A673 (cell line): ENCODE measurements around the gene GALK1. TPM values are rescaled to one million over a fixed set of nuclear protein-coding genes. Genes with fewer than 3 reads are reported as not detected.

ENCODE experiments used
- BruUV-seq: library from RNA; stranded (reverse); fragments of 400-500 nt; replicated peaks from 2 replicates; lab custom pipeline; 2021; lab: Mats Ljungman, UMichigan
- CTCF ChIA-PET: fragments of 300-600 bp; sonication (Branson Sonifier 250); formaldehyde crosslinking; loops from one replicate; lab custom pipeline; 2022; ENCODE audit warnings: antibody characterized with exemption; lab: Charles Lee
- POLR2A ChIA-PET: fragments of 300-600 bp; sonication (Branson Sonifier 250); formaldehyde crosslinking; loops from one replicate; lab custom pipeline; 2022; ENCODE audit warnings: antibody characterized with exemption; ENCODE audit not compliant: low non-redundant PET; lab: Charles Lee
- DNase-seq: peaks from one replicate; pipeline ENCODE4 v3.0.0-alpha.2; 2015; ENCODE audit warnings: low spot score
- H3K27ac ChIP-seq: fragments of 200-600 bp; sonication (generic); 2 replicates; pipeline ENCODE4 v1.5.1; 2016; ENCODE audit warnings: mixed run types, low read depth, mild to moderate bottlenecking, mixed read lengths, antibody characterized with exemption, low read length; ENCODE audit not compliant: poor library complexity, severe bottlenecking
- H3K27me3 ChIP-seq: fragments of 200-600 bp; sonication (generic); replicated peaks from 2 replicates; pipeline ENCODE4 v1.6.1; 2017; ENCODE audit warnings: mixed run types, low read depth, mild to moderate bottlenecking, mixed read lengths, antibody characterized with exemption, low read length; ENCODE audit not compliant: insufficient read depth, poor library complexity
- H3K36me3 ChIP-seq: fragments of 200-600 bp; sonication (generic); 2 replicates; pipeline ENCODE4 v1.6.1; 2016; ENCODE audit warnings: mixed run types, mild to moderate bottlenecking, mixed read lengths, antibody characterized with exemption, low read length; ENCODE audit not compliant: insufficient read depth, poor library complexity, severe bottlenecking
- H3K4me1 ChIP-seq: fragments of 200-600 bp; sonication (generic); 2 replicates; pipeline ENCODE4 v1.6.1; 2017; ENCODE audit warnings: mixed run types, mild to moderate bottlenecking, mixed read lengths, antibody characterized with exemption, low read length; ENCODE audit not compliant: insufficient read depth, poor library complexity, severe bottlenecking
- H3K4me3 ChIP-seq: fragments of 200-600 bp; sonication (generic); 2 replicates; pipeline ENCODE4 v1.5.1; 2016; ENCODE audit warnings: low read depth, mixed run types, mild to moderate bottlenecking, mixed read lengths, low read length; ENCODE audit not compliant: poor library complexity, severe bottlenecking
- H3K9me3 ChIP-seq: fragments of 200-600 bp; sonication (generic); 2 replicates; pipeline ENCODE4 v1.6.1; 2016; ENCODE audit warnings: mixed run types, low read depth, mild to moderate bottlenecking, mixed read lengths, antibody characterized with exemption, low read length; ENCODE audit not compliant: poor library complexity, severe bottlenecking
- EZH2 ChIP-seq: fragments of 200-600 bp; sonication (generic); IDR thresholded peaks from 2 replicates; pipeline ENCODE4 v1.6.1; 2017; ENCODE audit warnings: borderline replicate concordance, low read depth, mild to moderate bottlenecking, mixed read lengths, antibody characterized with exemption, low read length; ENCODE audit not compliant: poor library complexity, severe bottlenecking
- intact Hi-C: fragments of 100-400 bp; cut with micrococcal nuclease; formaldehyde crosslinking; loops from one replicate; pipeline ENCODE4 v1.10.0; 2022; ENCODE audit not compliant: unreplicated experiment
- total RNA-seq: library from RNA; stranded (reverse); gene quantifications from 2 replicates; pipeline ENCODE4 v1.2.3, GENCODE V29; 2021
- TF ChIP-seq, protein P1 (sequence below): fragments of 300-800, 200-600 bp; sonication (generic); conservative IDR thresholded peaks from 2 replicates; pipeline ENCODE4 v1.5.1; 2017; ENCODE audit warnings: low read depth, mild to moderate bottlenecking, antibody characterized with exemption, low read length, moderate library complexity, mixed read lengths

The GALK1 gene
- total RNA-seq, 1 experiment from 2014 or later: 18.3 TPM

DNA sequence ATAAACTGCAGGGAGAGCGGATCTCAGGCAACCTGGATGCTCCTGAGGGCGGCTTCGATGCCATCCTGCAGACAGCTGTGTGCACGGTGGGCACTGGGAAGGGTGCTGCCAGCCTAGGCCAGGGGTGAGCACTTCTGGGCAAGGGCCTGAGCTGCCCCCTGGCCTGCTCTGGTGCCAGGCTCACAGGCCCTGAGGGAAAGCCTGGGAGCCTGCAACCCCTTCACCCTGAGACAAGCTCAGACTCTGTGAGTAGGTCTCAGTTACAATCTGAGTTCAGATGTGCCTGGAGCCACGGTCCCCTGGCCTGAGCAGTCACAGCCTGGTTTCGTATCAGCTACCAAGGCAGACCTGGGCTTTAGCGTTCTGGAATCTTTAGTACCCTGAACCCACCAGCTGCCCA is 35.6 kb downstream of the GALK1 start:
- intact Hi-C loops: no loop called here
- Histone ChIP-seq H3K27me3 (no peaks in the 10 kb centered on the region), H3K27ac (no peak overlapping the region), H3K9me3 (no peaks in the 10 kb centered on the region), H3K36me3 (no peaks in the 10 kb centered on the region), H3K4me1 (no peaks in the 10 kb centered on the region), H3K4me3 (no peak overlapping the region)
- POLR2A ChIA-PET: no interaction called here
- CTCF ChIA-PET: no interaction called here
- no peak for DNase-seq
- TF ChIP-seq, protein P1, sequence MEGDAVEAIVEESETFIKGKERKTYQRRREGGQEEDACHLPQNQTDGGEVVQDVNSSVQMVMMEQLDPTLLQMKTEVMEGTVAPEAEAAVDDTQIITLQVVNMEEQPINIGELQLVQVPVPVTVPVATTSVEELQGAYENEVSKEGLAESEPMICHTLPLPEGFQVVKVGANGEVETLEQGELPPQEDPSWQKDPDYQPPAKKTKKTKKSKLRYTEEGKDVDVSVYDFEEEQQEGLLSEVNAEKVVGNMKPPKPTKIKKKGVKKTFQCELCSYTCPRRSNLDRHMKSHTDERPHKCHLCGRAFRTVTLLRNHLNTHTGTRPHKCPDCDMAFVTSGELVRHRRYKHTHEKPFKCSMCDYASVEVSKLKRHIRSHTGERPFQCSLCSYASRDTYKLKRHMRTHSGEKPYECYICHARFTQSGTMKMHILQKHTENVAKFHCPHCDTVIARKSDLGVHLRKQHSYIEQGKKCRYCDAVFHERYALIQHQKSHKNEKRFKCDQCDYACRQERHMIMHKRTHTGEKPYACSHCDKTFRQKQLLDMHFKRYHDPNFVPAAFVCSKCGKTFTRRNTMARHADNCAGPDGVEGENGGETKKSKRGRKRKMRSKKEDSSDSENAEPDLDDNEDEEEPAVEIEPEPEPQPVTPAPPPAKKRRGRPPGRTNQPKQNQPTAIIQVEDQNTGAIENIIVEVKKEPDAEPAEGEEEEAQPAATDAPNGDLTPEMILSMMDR: no peak
- TF ChIP-seq EZH2: no peak
- no TSS peak for BruUV-seq

DNA sequence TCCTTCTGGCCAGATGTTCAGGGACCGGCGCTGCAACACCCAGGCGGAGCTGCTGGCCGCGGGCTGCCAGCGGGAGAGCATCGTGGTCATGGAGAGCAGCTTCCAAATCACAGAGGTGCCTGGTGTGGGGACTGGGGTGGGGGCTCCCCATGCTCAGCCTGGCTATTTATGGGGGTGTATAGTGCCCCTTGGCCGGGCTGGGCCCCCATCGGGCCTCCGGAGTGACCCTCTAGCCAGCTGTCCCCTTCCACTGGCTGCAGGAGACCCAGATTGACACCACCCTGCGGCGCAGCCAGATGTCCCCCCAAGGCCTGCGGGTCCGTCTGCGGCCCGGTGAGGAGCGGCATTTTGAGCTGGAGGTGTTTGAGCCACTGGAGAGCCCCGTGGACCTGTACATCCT is 37.6 kb downstream of the GALK1 start:
- CTCF ChIA-PET: no interaction called here
- POLR2A ChIA-PET: no interaction called here
- H3K4me3 ChIP-seq: no peak overlapping the region
- H3K27ac ChIP-seq: no peak overlapping the region
- intact Hi-C loops: no loop called here
- no peaks in the 10 kb centered on the region for H3K27me3 ChIP-seq
- no peak for TF ChIP-seq EZH2
- TF ChIP-seq, protein P1: no peak
- H3K4me1 ChIP-seq: no peaks in the 10 kb centered on the region
- no peaks in the 10 kb centered on the region for H3K9me3 ChIP-seq
- no peaks in the 10 kb centered on the region for H3K36me3 ChIP-seq
- DNase-seq: no peak
- BruUV-seq: no TSS peak

DNA sequence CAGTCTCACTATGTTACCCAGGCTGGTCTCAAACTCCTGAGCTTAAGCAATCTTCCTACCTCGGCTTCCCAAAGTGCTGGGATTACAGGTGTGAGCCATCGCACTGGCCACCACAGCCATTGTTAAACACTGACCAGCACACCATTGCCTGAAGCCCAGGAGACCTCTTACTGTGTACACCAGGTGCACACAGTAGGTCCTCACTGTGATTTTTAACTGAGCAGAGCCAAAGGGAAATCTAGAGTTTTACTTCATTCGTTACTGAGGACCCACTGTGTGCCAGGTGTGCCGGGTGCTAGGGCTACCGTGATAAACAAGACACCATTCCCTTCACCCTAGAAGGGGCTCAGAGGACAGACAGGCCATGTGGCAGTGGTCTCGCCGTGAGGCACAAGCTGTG is 39.5 kb downstream of the GALK1 start:
- no peak for DNase-seq
- H3K9me3 ChIP-seq: no peaks in the 10 kb centered on the region
- H3K4me1 ChIP-seq: peaks cover 4% of the 10 kb centered on the region
- H3K27ac ChIP-seq: no peak overlapping the region
- H3K4me3 ChIP-seq: no peak overlapping the region
- ChIA-PET POLR2A (no interaction called here), CTCF (no interaction called here)
- TF ChIP-seq, protein P1: no peak
- TF ChIP-seq EZH2: no peak
- BruUV-seq: no TSS peak
- intact Hi-C loops: no loop called here
- peaks cover 5% of the 10 kb centered on the region for H3K27me3 ChIP-seq
- H3K36me3 ChIP-seq: no peaks in the 10 kb centered on the region
